GM10248 (cell line): ENCODE results near the gene NUPR1.
"Not testable (repeated sequence)": the region's sequence is repeated elsewhere in the genome, so short reads cannot be mapped to it uniquely, and the experiment has no call there.

Experiments
- CTCF ChIA-PET: fragments of 300-600 bp; sonication (Branson Sonifier 250); formaldehyde crosslinking; extraction: SDS; loops from one replicate; lab custom pipeline; 2021; ENCODE audit warnings: antibody characterized with exemption; lab: Yijun Ruan, JAX
- POLR2A ChIA-PET: fragments of 350-650 bp; sonication (Branson Sonifier 250); formaldehyde crosslinking; extraction: SDS; loops from one replicate; lab custom pipeline; 2020; ENCODE audit warnings: antibody characterized with exemption; lab: Yijun Ruan, JAX
- DNase-seq: peaks from one replicate; pipeline ENCODE4 v3.0.0; 2012; ENCODE audit errors: extremely low spot score
- TF ChIP-seq, protein P1 (sequence below): IDR thresholded peaks from 2 replicates; pipeline ENCODE4 v1.5.1; 2012; ENCODE audit warnings: mild to moderate bottlenecking, low read depth; ENCODE audit errors: extremely low read depth, missing control alignments, control extremely low read depth

NUPR1 gene

DNA sequence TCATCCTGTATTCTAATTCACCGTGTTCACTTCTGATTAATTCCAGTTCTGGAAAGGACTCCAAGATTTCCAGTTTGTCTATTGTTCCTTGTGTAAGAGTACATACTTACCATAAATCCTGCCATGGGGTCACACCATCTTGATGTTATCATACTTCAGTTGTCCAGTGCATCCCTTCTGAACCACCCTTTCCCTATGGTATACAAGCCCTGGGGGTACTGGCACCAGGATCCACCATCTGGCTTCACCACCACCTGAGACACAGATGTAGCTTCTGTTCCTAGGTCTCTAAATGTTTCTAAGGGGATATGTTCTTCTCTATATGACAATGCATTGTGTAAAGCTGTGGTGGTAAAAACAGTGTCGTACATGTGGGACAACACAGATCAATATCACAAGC, 36.2 kb upstream of the NUPR1 start:
- DNase-seq = no peak
- POLR2A ChIA-PET = no interaction called here
- CTCF ChIA-PET = no interaction called here
- TF ChIP-seq, protein P1, sequence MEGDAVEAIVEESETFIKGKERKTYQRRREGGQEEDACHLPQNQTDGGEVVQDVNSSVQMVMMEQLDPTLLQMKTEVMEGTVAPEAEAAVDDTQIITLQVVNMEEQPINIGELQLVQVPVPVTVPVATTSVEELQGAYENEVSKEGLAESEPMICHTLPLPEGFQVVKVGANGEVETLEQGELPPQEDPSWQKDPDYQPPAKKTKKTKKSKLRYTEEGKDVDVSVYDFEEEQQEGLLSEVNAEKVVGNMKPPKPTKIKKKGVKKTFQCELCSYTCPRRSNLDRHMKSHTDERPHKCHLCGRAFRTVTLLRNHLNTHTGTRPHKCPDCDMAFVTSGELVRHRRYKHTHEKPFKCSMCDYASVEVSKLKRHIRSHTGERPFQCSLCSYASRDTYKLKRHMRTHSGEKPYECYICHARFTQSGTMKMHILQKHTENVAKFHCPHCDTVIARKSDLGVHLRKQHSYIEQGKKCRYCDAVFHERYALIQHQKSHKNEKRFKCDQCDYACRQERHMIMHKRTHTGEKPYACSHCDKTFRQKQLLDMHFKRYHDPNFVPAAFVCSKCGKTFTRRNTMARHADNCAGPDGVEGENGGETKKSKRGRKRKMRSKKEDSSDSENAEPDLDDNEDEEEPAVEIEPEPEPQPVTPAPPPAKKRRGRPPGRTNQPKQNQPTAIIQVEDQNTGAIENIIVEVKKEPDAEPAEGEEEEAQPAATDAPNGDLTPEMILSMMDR = no peak

DNA sequence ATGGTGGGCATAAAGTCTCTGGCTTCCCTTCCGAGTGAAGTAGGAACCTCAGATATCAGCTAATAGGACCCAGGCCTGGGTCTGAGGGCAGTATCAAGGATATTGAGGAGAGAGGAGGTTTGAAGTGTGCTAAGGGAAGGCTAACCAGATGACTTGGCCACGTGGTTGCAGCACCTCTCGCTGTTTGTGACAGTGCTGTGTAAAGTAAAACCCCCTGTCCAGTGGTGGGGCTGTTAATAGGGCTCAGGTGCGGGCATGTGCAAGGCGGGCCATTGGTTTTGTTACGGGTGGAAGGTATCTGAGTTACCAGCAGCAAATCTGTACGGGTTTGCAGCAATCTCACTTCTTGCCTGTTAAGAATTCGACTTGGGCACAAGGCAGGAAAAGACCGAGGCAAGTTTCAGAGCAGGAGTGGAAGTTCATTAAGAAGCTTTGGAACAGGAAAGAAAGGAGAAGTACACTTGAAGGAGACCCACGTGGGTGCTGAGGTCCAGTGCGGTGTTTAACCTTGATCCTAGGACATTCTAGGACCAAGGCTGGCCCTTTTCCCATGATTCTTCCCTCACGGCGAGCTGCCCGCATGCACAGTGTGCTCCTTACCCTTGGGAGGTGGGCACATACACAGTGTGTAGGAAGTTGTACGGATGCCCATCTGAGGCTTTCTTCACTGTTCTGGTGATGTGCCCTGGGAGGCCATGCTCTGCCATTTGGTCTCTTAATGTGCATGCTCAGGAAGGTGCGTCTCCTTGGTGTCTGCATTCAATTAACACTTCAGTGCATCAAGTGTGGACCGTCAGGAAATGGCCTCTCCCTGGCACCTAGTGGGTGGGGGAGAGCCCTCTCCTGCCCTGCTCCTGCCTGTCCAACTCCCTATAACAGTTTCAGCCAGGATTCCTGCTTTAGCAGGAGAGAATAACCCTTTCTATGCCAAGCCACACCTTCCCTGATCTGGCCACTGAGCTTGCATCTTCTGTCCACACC, 35.3 kb upstream of the NUPR1 start:
- DNase-seq = no peak
- ChIA-PET POLR2A (no interaction called here), CTCF (no interaction called here)

DNA sequence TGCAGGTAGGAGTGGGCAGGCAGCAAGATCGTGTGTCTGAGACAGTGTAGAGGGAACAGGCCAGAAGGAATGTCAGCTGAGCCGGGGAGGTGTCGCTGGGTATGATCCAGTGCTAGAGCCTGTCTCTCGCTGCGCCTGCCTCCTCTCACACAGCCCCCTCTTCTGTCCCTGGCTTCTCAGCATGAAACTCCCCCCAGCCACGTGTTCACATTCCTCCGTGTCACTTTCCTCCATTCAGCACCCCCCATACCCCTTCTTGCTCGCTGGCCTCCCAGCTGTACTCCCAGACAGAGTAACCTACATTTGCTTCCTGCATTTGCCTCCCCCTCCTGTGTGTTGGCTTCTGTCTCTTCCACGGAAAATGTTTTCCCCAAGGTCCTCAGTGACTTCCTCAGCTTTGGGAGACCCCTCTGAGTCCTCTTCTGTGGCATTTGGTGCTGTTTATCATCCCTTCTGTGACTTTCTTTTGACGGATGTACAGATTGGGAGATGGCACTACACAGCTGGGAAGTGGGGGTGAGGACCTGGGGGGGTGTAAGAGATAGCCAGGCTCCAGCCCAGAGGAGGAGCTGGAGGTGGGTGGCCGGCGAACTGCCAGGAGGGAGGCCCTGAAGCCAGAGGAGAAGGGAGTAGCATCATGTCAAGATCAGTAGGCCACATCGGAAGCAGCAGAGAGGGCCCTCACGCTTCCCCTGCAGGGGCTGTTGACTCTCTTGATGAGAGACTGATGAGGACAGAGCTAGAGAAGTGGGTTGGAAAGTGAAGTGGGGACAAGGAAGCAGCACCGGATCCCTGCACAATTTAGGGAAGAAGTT, 34.1 kb upstream of the NUPR1 start:
- DNase-seq = no peak
- ChIA-PET POLR2A (no interaction called here), CTCF (interaction anchor here (1.2 to 1.4 kb wide), 2 partner anchors 8 to 16 kb away, joined by 4 read pairs; no protein-coding TSS in a partner anchor)
- TF ChIP-seq, protein P1 = no peak

More for the DNA sequence above, 35.3 kb upstream of the NUPR1 start:
- TF ChIP-seq, protein P1 = no peak

- CTCF ChIA-PET = no interaction called here
- POLR2A ChIA-PET = no interaction called here
- TF ChIP-seq, protein P1 = no peak
- no peak for DNase-seq
Observed at GRCh38 chr16:28569968-28570752, 31.4 kb upstream of the NUPR1 start.

- ChIA-PET POLR2A (no interaction called here), CTCF (interaction anchor here (0.8 to 1.3 kb wide), 2 partner anchors 12 to 14 kb away, joined by 3 to 7 read pairs; partner anchors contain the start of gene SGF29)
- TF ChIP-seq, protein P1 = no peak
- DNase-seq = no peak
Observed at GRCh38 chr16:28569021-28569420, 30.2 kb upstream of the NUPR1 start.

DNA sequence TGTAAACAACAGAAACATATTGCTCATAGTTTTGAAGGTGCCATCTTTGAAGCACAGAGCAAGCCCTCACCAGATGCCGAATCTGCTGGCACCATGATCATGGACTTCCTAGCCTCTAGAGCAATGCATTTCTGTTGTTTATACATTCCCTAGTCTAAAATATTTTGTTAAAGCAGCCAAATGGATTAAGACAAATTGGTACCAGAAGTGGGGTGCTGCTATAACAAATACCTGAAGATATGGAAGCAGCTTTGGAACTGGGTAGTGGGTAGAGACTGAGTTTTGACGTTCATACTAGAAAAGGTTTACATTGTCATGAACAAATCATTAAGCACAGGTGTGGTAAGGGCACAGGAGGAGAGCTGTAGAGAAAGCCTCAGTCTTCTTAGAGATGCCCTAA, 28.5 kb upstream of the NUPR1 start:
- CTCF ChIA-PET = no interaction called here

GRCh38 chr16:28566233-28566925, 27.6 kb upstream of the NUPR1 start:
- CTCF ChIA-PET, DNase-seq, POLR2A ChIA-PET: not testable (repeated sequence)

More for the DNA sequence above, 28.5 kb upstream of the NUPR1 start:
- TF ChIP-seq, protein P1 = no peak
- no peak for DNase-seq
- POLR2A ChIA-PET = no interaction called here
